Pancreas (tissue), 10 donors: ENCODE measurements around the gene ADGRE3. TPM values are rescaled to one million over a fixed set of nuclear protein-coding genes. Genes with fewer than 3 reads are reported as not detected.
"Not testable (repeated sequence)": the region's sequence is repeated elsewhere in the genome, so short reads cannot be mapped to it uniquely, and the experiment has no call there.

ENCODE experiments used
- ATAC-seq, 4 donors: fragments of 200-7000 bp; cut with Tn5 transposase; one replicate each; pipeline versions ENCODE4 v1.8.0 to v1.9.1; 2020; ENCODE audit warnings: mild to moderate bottlenecking in 4 of 4, moderate library complexity in 4 of 4
- DNase-seq, 6 donors: peaks; one replicate each; pipeline ENCODE4 v3.0.0-alpha.2; 2020
- FAIRE-seq: peaks from 2 replicates; lab custom pipeline; 2012; peaks lifted over from hg19 to GRCh38; lab: Jason Lieb, UNC
- H3K27ac ChIP-seq, 4 donors: fragments of 200-600 bp; sonication (generic); 1 replicate in 3 of 4; 2 replicates in 1 of 4; pipeline versions ENCODE4 v1.5.0 to v1.8.0; 2020
- H3K27me3 ChIP-seq, 4 donors: fragments of 200-600 bp; one replicate each; pipeline ENCODE4 v1.8.0; 2021
- H3K36me3 ChIP-seq, 3 donors: fragments of 200-600 bp; sonication (generic) in 1 of 3; one replicate each; pipeline versions ENCODE4 v1.5.0 to v1.8.0; 2020 to 2021
- H3K4me1 ChIP-seq, 3 donors: fragments of 200-600 bp; one replicate each; pipeline ENCODE4 v1.8.0; 2021
- H3K4me3 ChIP-seq, 4 donors: fragments of 200-600 bp; sonication (generic) in 2 of 4; one replicate each; pipeline versions ENCODE4 v1.5.0 to v1.8.0; 2020 to 2021
- H3K9me3 ChIP-seq, 4 donors: fragments of 200-600 bp; one replicate each; pipeline ENCODE4 v1.8.0; 2021
- CTCF ChIP-seq, 4 donors: fragments of 200-600 bp; sonication (generic) in 3 of 4; IDR thresholded peaks; one replicate each; pipeline versions ENCODE4 v1.5.0 to v1.8.0; 2021; ENCODE audit warnings: antibody characterized with exemption in 4 of 4
- WGBS, 2 donors: extraction: QIAGEN DNeasy Blood & Tissue Kit; methylation state at CpG; one replicate each; pipeline ENCODE4 v1.1.7; 2013; 5-methylcytosine and 5-hydroxymethylcytosine counted together
- intact Hi-C, 3 donors: fragments of 100-400 bp; cut with DNase I; formaldehyde crosslinking; loops; one replicate each; pipeline versions ENCODE4 v1.11.1 to v1.14.2; 2022
- polyA plus RNA-seq, 2 donors: library from polyadenylated mRNA; stranded (reverse); fragments of 200-250 nt; gene quantifications; one replicate each; pipeline ENCODE4 v1.2.3, GENCODE V29; 2013
- total RNA-seq, 6 donors: library from RNA; stranded (reverse); fragmentation: NEBNext Ultra II Directional in 4 of 6; extraction: Animal tissue kit (Norgen Biotek cat#: 25700) in 4 of 6; gene quantifications; one replicate each; pipeline versions ENCODE4 v1.2.1 to v1.2.4, GENCODE V29; 2021 to 2023
- donor health status: healthy with polysubstance abuse.
- donor health status: DM: no; HTN: no; CAD: no; lungs with moderate emphysema.
- donor health status: DM: no; HTN: no; CAD: no.
- donor health status: control.
- donor health status: control.
- donor health status: Bipolar disorder and iron deficiency.
- donor health status: DM: yes; HTN: yes; CAD: no.
- donor health status: DM: no; HTN: no; CAD: no.
- donor health status: DM: no; HTN: no; CAD: no.
- donor health status: DM: yes; HTN: yes; CAD: no.

ADGRE3 gene
- total and polyA plus RNA-seq, 8 donors = 0.41 to 0.83 TPM; not detected in 6

DNA sequence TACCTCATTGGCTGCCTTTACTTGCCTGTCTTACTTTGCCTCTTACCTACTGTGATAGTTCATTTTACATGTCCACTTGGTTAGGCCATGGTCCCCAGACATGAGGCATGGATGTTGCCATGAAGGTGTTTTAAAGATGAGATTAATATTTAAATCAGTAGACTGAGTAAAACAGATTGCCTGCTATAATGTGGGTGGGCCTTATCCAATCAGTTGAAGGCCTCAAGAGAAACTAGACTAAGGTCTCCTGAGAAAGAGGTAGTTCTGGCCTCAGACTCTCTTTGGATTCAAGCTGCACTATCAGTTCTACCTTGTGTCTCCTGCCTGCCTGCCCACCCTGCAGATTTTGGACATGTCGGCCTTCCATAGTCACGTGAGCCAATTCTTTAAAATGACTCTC lies 26.1 kb downstream of the ADGRE3 start:
- Histone ChIP-seq H3K4me1 (no peaks in the 10 kb centered on the region), H3K9me3 (no peaks in the 10 kb centered on the region), H3K4me3 (no peak overlapping the region), H3K27ac (no peak overlapping the region), H3K36me3 (no peaks in the 10 kb centered on the region), H3K27me3 (no peaks in the 10 kb centered on the region)
- intact Hi-C loops = no loop called here
- no peak for TF ChIP-seq CTCF (IDR thresholded peaks at IDR 0.05)
- ATAC-seq (no peak), FAIRE-seq (no peak), DNase-seq (no peak)
- 85 to 93% methylated on average over 2 of the region's 2 CpGs for WGBS, 2 donors

DNA sequence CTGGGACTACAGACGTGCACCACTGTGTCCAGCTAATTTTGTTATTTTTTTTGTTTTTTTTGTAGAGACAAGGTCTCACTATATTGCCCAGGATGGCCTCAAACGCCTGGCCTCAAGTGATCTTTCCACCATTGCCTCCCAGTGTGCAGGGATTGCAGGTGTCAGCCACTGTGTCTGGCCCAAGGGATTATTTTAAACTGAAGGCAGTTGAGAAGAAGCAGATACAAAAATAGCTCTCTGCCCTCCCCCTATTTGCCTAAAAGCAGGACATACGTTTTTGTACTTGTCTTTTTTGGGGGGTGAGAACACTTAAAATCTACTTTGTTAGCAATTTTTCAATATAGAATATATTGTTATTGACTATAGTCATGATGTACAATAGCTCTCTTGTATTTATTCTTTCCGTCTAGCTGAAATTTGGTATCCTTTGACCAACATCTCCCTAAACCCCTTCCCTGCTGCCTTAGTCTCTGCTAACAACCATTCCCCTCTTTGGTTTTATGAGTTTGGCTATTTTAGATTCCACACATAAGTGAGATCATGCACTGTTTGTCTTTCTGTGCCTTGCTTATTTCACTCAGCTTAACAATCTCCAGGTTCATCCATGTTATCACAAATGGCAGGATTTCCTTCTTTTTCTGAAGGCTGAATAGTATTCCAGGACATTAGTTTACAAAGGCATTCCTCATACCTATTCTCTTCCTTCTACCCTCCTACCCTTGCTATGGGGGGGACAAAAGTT lies 34.9 kb downstream of the ADGRE3 start:
- 33 to 38% methylated on average over 4 of the region's 4 CpGs for WGBS, 2 donors
- no peak for TF ChIP-seq CTCF (IDR thresholded peaks at IDR 0.05)

DNA sequence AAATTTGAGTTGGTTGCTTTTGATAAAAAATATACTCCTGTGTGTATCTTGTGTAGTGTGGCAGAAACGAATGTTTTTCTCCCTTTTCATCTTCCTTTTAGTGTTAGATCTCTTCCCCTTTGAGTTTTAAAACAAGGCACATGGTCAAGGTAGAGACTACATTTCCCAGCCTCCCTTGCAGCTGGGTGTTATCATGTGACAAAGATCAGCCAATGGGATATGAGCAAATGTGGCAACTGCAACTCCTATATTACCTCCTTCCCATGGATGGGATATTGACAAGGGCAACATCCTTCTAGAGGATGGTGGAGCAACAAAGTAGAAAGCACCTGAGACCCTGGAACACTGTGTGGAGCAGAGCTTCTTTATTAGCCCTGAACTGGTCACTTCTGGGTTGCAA lies 42.4 kb downstream of the ADGRE3 start:
- Histone ChIP-seq H3K9me3 (no peaks in the 10 kb centered on the region), H3K27me3 (no peaks in the 10 kb centered on the region), H3K27ac (no peak overlapping the region), H3K4me3 (no peak overlapping the region), H3K36me3 (no peaks in the 10 kb centered on the region), H3K4me1 (no peaks in the 10 kb centered on the region)
- TF ChIP-seq CTCF (IDR thresholded peaks at IDR 0.05) = no peak
- DNase-seq = no peak
- no peak for ATAC-seq
- 4 to 5% methylated on average over 1 of the region's 1 CpG for WGBS, 2 donors
- FAIRE-seq = no peak
- intact Hi-C loops = no loop called here

More for the DNA sequence above, 34.9 kb downstream of the ADGRE3 start:
- no peak for DNase-seq
- FAIRE-seq = no peak
- no peak overlapping the region for H3K27ac ChIP-seq
- H3K4me1 ChIP-seq = no peaks in the 10 kb centered on the region
- ATAC-seq = no peak
- no peak overlapping the region for H3K4me3 ChIP-seq
- H3K9me3 ChIP-seq = no peaks in the 10 kb centered on the region
- intact Hi-C loops = no loop called here
- no peaks in the 10 kb centered on the region for H3K36me3 ChIP-seq
- H3K27me3 ChIP-seq = no peaks in the 10 kb centered on the region

- Histone ChIP-seq H3K9me3 (no peaks in the 10 kb centered on the region), H3K27me3 (no peaks in the 10 kb centered on the region), H3K36me3 (no peaks in the 10 kb centered on the region), H3K4me1 (no peaks in the 10 kb centered on the region), H3K4me3 (no peak overlapping the region), H3K27ac (no peak overlapping the region)
- intact Hi-C loops = no loop called here
- ATAC-seq (no peak), DNase-seq (no peak), FAIRE-seq (no peak)
- TF ChIP-seq CTCF (IDR thresholded peaks at IDR 0.05) = no peak
- 63 to 78% methylated on average over 1 of the region's 1 CpG for WGBS, 2 donors
Observed at GRCh38 chr19:14629557-14629956, 45.1 kb downstream of the ADGRE3 start.

- H3K9me3 ChIP-seq, H3K36me3 ChIP-seq, intact Hi-C loops, H3K27ac ChIP-seq, H3K27me3 ChIP-seq, ATAC-seq, H3K4me3 ChIP-seq, DNase-seq, FAIRE-seq, H3K4me1 ChIP-seq: not testable (repeated sequence)
- 61 to 63% methylated on average over 6 of the region's 6 CpGs for WGBS, 2 donors
Observed at GRCh38 chr19:14624491-14624890, 50.2 kb downstream of the ADGRE3 start.
